ENCODE results near the gene ATP5F1E. TPM values are rescaled to one million over a fixed set of nuclear protein-coding genes. Genes with fewer than 3 reads are reported as not detected.

The ATP5F1E gene
- total RNA-seq, 1 donor from 2014 or later, result 86.1 TPM

DNA sequence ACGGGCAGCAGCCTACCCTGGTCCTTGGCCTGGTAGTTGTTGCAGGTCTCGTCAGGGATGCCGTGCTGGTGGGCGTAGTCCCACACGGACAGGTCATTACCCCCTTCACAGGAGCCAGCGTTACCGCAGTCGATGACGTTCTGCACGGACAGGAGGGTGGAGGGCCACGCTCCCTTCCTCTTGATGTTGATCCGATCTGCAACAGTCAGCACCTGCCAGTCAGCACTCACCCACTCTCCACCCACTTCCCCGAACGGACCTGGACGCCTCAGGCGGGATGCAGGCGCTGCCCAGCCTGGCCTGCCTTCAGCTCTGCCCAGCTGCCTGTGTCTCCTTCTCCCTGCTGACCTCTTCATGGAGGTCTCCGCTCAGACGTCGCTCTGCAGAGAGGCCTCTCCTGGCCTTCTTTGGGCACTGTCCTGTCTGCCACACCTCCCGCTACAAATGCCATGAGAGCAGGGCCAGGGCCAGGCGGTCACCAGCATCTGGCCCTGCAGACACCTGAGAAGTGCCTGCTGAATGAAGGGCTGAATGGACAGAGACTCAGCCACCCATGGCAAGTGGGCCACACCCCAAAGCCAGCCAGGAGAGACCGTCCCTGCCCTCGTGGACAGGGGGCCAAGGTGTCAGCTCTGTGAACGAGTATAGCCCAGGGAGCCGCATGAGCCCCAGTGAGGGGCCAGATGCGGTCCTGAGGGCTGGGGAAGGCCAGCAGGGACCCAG, 30.5 kb downstream of the ATP5F1E start:
- Mint-ChIP-seq H3K4me3 (no peak overlapping the region), H3K4me1 (peaks cover 50% of the 10 kb centered on the region), H3K36me3 (ENCODE audit: low read depth) (peaks cover 83% of the 10 kb centered on the region), H3K27me3 (no peaks in the 10 kb centered on the region), H3K27ac (no peak overlapping the region), H3K9me3 (no peaks in the 10 kb centered on the region)
- DNase-seq (no peak), ATAC-seq (ENCODE audit: low read depth) (no peak)
- ChIA-PET CTCF (no interaction called here), POLR2A (interaction anchor here (4.4 kb wide), 1 partner anchor 8 kb away, joined by 38 read pairs; no protein-coding TSS in a partner anchor)
- intact Hi-C loops (cut with micrococcal nuclease), result loop anchor here (10.0 kb wide), 4 partner anchors 347 to 1517 kb away; partner anchors contain the start of genes RAB22A and STX16
- no peak for TF ChIP-seq CTCF (IDR thresholded peaks at IDR 0.05)

DNA sequence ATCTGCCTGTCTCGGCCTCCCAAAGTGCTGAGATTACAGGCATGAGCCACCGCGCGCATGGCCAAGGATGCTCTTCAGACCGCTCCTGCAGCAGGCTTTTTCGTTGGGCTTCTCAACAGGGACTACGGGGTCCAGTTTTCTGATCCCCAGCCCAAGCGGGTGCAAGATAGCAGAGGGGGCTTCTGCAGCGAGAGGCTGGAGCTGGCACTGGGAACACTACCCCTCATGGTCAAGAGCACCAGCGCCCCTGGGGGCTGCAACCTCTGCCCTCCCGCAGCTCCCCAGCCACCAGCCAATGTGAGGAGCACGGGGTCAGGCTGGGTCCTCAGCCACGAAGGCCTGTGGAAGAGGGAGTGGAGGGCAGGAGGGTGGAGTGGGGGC, 31.1 kb downstream of the ATP5F1E start:
- Mint-ChIP-seq H3K27me3 (no peaks in the 10 kb centered on the region), H3K4me1 (peaks cover 52% of the 10 kb centered on the region), H3K4me3 (no peak overlapping the region), H3K9me3 (no peaks in the 10 kb centered on the region), H3K27ac (no peak overlapping the region), H3K36me3 (ENCODE audit: low read depth) (peaks cover 89% of the 10 kb centered on the region)
- ChIA-PET POLR2A (no interaction called here), CTCF (no interaction called here)
- TF ChIP-seq CTCF (IDR thresholded peaks at IDR 0.05), result no peak
- intact Hi-C loops (cut with micrococcal nuclease), result loop anchor here (10.0 kb wide), 4 partner anchors 346 to 1516 kb away; partner anchors contain the start of genes RAB22A and STX16
- DNase-seq (no peak), ATAC-seq (ENCODE audit: low read depth) (no peak)

DNA sequence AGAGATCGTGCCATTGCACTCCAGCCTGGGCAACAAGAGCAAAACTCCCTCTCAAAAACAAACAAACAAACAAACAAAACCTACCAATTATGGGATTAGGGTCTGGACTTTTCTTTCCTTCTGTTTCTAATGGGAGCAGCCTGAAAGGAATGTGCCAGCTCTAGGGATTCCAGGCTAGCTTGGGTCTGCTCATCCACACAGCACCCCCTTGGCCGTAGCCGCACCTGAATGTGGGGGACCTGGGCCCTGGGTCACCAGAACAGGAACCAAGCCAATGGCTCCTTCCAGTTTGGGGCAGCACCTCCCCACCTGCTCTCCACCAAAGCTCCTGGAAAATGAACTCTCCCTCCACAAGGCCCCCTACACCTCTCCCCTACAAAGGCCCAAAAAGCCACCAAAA, 31.8 kb downstream of the ATP5F1E start:
- H3K9me3 Mint-ChIP-seq, result no peaks in the 10 kb centered on the region
- no peak overlapping the region for H3K4me3 Mint-ChIP-seq
- H3K36me3 Mint-ChIP-seq (ENCODE audit: low read depth), result peaks cover 95% of the 10 kb centered on the region
- H3K27me3 Mint-ChIP-seq, result no peaks in the 10 kb centered on the region
- ATAC-seq (ENCODE audit: low read depth) (no peak), DNase-seq (no peak)
- intact Hi-C loops (cut with micrococcal nuclease), result loop anchor here (10.0 kb wide), 4 partner anchors 346 to 1516 kb away; partner anchors contain the start of genes RAB22A and STX16
- TF ChIP-seq CTCF (IDR thresholded peaks at IDR 0.05), result no peak
- CTCF ChIA-PET, result interaction anchor here (0.6 kb wide), 1 partner anchor 102 kb away, joined by 4 read pairs; no protein-coding TSS in a partner anchor
- POLR2A ChIA-PET, result interaction anchor here (0.9 to 1.8 kb wide), 2 partner anchors 10 to 32 kb away, joined by 3 to 13 read pairs; partner anchors contain the start of gene ATP5F1E
- H3K4me1 Mint-ChIP-seq, result peaks cover 56% of the 10 kb centered on the region
- H3K27ac Mint-ChIP-seq, result no peak overlapping the region

DNA sequence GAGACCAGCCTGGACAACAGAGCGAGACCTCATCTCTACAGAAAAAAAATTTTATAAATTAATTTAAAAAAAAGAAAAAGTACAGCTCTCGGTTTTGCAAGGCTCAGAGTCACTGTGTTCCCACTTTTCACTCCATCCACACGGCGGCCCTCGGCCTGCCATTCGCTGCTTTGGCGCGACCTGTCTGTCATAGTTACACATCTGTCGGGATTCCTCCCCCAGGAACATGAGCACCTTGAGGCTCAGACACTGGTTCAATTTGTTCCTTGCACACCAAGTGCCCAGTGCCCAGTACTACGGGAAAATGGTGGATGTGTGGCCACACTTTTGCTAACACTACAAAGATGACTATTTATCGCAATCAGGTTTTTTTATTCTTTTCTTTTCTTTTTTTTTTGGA, 33.5 kb downstream of the ATP5F1E start:
- Mint-ChIP-seq H3K36me3 (ENCODE audit: low read depth) (peaks cover 95% of the 10 kb centered on the region), H3K4me3 (no peak overlapping the region), H3K4me1 (peaks cover 56% of the 10 kb centered on the region), H3K9me3 (no peaks in the 10 kb centered on the region), H3K27ac (no peak overlapping the region), H3K27me3 (no peaks in the 10 kb centered on the region)
- no peak for TF ChIP-seq CTCF (IDR thresholded peaks at IDR 0.05)
- ATAC-seq (ENCODE audit: low read depth) (no peak), DNase-seq (no peak)
- CTCF ChIA-PET, result no interaction called here
- POLR2A ChIA-PET, result interaction anchor here (1.1 to 1.6 kb wide), 2 partner anchors 8 to 34 kb away, joined by 3 to 7 read pairs; partner anchors contain the start of gene ATP5F1E
- intact Hi-C loops (cut with micrococcal nuclease), result no loop called here

- H3K4me1 Mint-ChIP-seq, result peaks cover 55% of the 10 kb centered on the region
- CTCF ChIA-PET, result no interaction called here
- H3K9me3 Mint-ChIP-seq, result no peaks in the 10 kb centered on the region
- peak overlapping the region; percentile 9 for H3K27ac Mint-ChIP-seq
- ATAC-seq (ENCODE audit: low read depth) (no peak), DNase-seq (no peak)
- intact Hi-C loops (cut with micrococcal nuclease), result no loop called here
- peaks cover 95% of the 10 kb centered on the region for H3K36me3 Mint-ChIP-seq (ENCODE audit: low read depth)
- no peaks in the 10 kb centered on the region for H3K27me3 Mint-ChIP-seq
- no peak for TF ChIP-seq CTCF (IDR thresholded peaks at IDR 0.05)
- H3K4me3 Mint-ChIP-seq, result no peak overlapping the region
- POLR2A ChIA-PET, result interaction anchor here (1.6 kb wide), 2 partner anchors 11 to 35 kb away, joined by 4 to 7 read pairs; partner anchors contain the start of gene ATP5F1E
Measured at GRCh38 chr20:58997141-58997770, 34.9 kb downstream of the ATP5F1E start.
